HG03103 (cell line): ENCODE data around the gene MEN1.

Experiments used
- ATAC-seq: cut with Tn5 transposase; IDR thresholded peaks from one replicate; pipeline ENCODE4 v1.9.1; 2021; ENCODE audit warnings: low read depth; ENCODE audit not compliant: unreplicated experiment

Gene MEN1

DNA sequence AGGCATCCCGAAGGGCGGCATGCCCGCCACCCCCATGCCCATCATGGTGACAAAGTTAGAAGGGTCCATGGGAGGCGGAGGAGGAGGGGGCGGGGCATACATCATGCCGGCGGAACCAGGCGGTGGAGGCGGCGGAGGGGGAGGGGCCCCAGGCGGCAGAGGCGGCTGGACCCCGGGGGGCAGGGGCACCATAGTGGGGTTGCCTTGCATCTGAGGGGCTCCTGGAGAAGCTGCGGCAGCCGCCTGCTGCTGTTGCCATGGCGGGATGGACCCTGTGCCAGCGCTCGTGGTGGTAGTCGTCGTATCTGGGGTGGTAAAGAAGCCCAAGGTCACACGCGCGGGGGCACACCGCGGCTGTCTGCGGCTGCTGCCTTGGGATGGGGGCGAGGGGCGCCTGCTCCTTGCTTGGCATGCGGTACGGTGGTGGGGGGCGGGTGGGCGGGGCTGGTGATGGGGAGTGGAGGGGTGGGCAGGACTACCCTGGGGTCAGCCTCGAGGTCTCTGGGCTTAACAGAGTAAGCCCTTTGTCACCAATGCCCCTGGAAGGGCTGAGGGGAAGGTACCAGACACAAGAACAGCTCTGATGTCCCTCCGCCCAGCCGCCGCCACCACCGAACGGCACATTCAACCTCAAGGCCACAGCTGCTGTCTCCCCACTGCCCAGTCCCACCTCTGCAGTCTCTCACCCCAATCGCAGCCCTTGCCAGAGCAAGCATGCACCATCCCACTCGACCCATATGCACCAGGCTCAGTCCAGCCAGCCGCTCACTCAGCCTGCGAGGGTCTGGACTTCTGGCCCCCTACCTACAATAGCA lies 44.3 kb downstream of the MEN1 start:
- ATAC-seq = no peak

DNA sequence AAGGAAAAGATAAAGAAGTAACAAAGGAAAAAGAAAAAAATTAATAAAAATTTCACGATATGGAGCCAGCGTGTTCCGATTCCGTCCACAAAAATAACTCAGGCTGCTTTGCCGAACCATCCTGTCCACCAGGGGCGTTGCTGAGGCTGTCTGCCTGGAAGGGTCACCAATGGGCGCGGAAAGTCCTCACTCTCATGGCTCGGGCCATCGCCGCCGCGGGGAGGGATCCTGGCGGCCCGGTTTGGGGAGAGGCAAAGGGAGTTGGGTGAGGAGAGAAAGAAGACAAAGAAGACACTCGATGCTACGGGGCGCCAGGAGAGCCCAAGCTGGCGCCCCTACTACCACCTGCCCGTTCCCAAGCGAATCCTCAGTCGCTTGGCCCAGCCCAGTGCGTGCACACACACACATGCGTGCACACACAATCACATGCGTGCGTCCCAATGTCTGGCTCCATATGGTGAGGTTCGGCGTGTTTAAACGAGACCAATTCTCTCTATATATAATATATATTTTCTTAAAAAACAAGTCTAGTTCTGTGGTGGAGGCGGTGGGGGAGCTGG lies 45.0 kb downstream of the MEN1 start:
- ATAC-seq = no peak

DNA sequence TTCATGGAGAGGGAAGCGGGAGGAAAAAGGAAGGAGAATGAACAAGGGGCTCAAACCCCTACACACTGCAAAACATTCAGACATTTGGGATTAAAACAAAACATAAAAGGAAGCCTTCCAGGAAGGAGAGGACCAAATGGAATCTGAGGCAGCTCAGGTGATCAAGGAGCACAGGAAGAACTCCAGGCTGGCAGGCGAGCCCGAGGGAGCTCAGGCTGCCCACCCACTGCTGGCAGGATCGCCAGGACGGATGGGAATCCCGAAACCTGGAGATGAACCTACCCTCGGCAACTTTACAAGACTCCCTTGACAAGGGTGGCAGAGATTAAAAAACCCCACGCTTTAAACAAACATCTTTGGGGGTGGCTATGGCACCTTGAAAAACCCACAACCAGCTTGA lies 45.6 kb downstream of the MEN1 start:
- no peak for ATAC-seq

DNA sequence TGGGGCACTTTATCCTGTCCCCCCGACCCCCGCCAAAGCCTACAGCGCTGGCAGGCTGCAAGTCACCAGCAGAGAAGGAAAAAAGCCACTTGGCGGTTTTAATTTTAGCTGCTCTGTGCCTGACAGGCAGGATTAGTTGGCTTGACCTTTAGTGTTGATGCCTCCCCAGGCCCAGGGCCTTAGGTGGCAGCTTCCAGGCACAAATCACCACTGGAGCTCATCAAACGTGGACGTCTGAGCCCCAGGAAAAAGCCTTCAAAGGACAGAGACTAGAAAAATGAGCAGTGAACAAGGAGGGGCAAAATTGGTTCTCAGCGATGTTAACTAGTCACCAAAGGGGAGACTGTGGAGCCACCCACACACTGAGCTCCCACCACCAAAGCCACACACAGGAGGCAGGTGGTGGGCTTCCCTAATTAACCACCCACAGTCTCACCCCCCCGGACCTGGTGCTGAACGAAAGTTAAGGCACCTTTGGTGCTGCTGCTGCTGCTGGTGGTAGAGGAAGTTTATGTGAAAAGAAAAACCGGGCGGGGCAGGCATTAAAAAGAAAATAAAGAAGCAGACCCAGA lies 46.2 kb downstream of the MEN1 start:
- ATAC-seq = no peak

DNA sequence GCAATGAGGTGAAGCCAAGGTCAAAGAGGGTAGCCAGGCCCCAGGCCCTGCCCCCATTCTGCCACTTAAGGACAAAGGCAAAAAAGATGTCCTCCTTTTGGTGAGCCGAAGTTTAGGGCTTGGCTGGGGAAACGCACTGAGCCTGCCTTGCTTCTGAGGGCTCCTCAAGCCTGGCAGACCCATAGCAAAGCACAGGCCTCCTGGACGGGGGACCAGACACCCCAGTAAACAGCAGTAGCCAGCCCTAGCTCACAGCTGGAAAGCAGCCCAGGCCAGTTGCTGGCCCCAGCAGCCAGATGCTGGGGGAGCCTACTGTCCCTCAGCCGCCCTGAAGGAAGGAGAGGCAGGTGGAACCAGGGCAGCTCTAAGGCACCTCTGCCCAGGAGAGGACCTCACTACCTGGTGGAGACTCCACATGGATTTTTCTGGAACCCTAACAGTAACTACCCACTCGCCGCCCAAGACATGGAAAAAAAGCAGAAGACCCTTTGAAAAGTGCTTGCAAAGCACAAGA lies 46.8 kb downstream of the MEN1 start:
- ATAC-seq = no peak

DNA sequence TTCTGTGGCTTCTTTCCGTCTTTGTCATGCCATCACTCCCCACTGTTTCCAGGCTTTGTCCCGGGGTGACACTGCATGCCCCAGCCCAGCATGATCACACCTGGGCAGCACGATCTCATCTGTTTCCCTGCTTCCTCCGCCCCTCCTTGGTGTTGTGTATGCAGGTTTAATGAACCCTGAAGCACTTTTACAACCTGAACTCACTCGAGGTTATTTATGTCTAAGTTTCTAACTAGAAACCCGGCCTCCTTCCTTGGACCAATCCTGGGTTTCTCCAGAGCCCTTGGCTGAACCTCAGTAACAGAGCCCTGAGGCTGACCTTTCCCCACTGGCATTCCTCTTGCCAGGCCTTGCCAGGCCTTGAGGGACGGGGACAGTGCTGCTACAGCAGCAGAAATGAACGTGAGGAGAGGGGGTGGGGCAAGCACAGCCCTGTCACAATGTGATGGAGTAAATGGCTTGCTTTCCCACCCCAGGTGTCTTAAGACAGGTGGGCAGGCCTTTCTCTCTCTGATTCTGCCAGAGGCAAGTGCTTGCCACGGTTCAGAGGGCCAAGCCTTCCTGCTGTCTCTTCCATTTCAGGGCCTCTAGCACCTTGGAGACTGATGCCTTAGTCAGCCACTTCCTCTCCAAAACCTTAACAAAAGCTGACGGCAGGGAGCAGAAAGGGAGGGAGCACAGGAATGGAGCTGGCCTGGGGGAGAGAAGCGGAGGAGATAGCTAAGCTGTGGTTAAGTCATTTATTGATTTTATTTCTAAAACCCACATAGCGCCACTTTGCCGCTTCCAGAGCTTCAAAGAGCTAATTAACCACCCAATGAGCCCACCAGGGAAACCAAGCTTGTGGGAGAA lies 47.5 kb downstream of the MEN1 start:
- no peak for ATAC-seq

DNA sequence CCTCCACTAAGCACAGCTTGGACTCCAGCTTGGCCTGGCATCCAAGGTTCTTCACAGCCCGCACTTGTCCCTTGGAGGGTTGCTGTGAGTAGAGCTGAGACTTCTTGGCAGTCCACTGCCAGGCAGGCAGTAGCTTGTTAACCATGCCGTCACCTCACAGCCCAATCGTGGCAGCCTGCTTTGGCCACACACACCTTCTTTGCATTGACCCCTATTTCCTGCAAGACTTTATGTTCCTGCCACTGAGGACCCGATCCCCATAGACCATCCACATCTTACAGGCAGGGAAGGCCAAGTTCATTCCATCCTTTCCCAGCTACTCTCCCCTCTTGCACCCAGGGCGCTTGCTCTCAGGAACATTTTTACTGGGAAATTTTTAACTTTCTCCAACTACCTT lies 48.1 kb downstream of the MEN1 start:
- ATAC-seq = no peak

DNA sequence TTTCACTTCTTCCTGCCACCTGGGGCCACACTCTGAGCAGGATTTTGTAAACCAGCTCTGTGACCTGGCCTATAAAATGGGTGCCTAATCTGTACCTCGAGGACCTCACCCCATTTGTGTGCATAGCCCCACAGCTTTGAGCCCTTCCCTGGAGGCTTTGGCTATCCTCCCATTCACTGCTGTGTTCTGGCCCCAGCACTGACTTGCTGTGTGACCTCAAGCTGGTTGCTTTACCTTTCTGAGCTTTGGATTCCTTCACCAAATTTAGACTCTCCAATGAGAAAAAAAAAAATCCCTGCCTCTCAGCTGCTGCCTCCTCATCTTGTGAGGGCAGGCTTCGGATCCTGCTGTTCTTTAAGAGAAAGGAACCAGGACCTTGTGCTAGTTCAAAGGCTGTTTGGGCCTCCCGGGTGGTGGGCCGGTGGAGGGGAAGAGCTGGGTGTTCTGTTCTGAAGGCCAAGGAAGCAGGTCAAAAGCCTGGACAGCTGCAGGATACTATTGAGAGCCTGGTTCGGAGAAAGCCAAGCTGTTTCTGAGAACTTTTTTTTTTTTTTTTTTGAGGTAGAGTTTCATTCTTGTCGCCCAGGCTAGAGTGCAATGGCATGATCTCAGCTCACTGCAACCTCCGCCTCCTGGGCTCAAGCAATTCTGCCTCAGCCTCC lies 49.5 kb downstream of the MEN1 start:
- ATAC-seq = no peak

DNA sequence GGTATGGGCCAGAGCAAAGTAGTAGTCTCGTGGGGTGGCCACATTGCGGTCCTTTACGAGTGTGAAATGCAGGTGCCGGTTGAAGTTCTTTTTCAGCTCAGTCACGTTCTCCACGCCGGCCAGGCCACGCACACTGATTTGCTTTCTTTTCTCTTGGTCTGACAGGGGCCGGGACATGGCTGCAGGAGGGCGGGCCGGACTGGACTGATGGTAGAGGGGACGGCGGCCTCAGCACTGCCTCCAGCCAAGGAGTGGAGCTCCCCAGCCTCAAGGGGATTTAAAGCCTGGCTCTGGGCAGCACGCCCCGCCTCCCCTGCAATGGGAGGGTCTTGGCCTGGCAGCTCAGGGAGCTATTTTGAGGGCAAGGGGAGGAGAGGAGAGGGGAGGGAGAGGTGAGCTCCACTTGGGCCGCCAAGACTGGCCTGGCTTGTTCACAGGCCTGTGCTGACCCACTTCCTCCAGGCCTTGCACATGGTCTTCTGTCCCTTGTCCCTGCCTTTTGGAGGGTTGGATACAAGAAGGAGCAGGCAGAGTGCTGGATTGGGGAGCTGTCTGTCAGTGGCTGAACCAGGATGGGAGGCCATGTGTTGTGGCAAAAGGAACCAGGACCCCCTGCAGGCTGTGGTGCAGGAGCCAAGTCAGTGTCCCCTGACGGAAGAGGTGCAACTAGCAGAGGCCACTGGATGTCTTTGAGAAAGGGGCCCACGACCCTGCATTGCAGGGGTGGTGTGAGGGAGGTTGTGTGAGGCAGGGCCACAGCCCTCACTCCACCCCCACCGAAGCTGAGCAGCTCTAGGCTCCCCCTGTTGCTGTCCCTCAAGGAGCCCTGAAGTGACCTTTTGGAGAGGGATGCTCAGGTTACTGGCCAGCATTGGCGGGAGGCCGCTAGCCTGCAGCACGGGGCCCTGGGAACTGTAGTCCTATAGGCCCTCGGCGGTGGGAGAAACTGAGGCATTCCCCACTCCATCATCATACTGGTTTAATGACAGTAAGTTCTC lies 50.3 kb downstream of the MEN1 start, which contains the start of gene PYGM:
Gene PYGM (minus strand): TSS at position 253 of the 998 bp plus-strand sequence. CDS start 76 bp downstream, at position 177.
- no peak for ATAC-seq

DNA sequence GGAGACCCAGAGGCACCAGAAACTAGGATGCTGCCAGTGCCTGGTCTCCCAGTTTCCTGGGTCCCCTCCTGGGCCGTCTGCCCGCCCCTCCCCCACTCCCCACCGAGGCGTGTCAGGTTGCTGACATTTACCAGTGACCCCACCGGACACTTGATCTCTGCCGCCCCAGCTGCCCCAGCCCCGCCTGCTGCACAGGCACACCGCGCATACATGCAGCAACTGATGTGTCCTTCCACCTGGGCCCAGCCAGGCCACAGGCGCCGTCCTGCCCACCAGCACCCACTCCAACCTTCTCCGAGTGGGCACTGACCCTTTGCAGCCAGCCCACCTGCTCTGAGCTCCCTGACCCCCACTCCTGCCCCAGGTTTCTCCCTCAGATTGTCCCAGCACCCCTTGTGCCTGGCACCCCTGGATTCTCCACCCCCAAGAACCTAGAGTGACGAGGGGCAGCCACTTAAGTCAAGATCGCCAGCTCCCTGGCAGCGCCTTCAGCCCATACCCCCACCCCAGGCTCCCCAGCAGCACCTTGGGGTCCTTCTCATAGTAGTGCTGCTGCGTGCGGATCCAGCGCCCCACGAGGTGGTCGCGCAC lies 51.1 kb downstream of the MEN1 start:
- no peak for ATAC-seq

DNA sequence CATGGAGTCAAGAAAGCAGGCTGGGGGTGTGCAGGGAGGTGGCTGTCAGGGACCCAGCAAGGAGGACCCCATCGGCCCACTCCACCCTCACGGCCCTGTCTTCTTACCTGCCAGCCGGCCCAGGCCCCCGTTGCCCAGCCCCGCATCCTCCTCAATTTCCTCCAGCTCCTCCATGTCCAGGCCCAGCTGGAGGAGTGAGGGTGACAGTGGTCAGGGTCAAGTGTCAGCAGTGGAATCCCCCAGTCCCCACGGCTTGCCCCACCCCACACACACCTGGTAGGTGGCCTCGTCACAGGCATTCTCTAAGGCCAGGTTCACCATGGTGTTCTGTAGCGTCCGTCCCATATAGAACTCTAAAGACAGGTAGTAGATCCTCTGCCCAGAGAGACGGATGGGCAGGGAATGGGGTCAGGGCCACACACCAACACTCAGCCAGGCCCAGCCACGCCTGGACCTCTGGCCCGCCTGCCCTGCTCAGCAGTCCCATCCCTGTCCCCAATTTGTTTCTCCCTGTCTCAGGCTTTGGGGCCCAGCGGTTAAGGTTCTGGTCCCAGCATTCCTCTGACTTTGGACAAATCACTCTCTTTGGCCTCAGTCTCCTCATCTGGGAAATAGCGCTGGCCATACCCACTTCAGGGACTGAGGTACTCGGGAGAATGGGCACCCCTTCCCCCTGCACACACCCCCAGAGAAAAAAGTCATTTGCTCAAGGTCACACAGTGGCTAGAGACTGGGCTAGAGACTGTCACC lies 51.8 kb downstream of the MEN1 start:
- no peak for ATAC-seq

DNA sequence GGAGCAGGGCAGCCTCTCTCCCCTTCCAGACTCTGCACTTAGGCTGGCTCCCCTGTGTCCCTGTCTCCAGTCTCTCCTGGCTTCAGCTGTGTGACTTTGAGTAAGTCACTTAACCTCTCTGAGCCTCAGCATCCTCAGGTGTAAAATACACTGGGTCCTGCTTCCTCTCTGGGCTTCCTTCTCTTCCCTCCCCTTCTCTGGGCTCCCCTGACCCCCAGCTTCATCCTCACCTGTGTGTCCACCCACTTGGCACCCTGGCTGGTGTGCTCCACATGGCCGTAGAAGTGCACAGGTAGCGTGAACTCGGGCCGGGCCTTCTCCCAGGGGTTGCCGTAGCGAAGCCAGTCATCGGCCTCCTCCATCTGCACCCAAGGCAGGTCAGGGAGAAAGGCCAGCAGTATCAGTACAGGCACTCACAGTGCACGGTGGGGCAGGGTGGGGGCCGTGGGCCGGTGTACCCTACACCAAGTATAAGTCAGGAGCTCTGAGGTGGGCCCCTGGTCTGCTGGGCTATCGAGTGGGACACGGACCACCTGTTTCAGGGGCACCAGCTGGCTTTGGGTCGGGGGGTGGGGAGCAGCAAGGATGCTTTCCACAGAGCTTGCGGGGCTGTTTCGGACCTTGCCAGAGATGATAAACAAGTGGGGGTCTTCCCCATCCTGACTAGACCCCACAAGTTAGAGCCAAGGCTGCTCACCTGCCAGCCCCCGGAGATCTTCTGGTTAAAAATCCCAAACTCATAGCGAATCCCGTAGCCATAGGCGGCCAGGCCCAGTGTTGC lies 52.6 kb downstream of the MEN1 start:
- ATAC-seq = no peak

DNA sequence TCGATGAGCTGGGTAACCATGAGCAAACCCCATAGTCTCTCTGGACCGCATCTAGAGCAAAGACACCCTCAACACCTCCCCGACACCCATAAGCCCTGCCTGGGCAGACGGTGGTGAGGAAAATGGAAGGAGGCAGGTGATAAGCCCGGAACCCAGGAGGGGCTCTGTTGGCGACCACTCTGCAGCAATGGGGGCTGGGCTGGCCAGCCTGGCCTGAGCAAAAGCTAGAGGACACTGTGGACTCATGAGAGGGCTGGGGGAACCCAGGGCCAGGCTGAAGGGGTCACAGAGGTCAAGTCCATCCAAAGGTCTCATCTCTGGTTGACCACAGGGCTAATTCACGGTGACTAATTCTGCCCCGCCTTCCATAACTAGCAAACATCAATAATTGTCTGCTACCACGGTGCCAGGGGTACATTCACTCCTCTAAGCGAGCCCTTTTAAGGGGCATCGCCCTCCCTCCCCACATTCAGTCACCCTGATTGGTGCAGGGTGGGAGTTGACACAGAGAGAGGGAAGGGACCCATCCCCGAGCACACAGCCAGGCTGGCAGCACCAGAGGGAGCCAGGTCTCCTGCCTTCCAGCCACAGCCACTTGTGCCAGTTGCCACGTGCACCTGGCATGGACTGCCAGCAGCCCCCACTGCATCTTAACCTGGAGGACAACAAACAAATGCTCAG lies 54.5 kb downstream of the MEN1 start:
- ATAC-seq = no peak

DNA sequence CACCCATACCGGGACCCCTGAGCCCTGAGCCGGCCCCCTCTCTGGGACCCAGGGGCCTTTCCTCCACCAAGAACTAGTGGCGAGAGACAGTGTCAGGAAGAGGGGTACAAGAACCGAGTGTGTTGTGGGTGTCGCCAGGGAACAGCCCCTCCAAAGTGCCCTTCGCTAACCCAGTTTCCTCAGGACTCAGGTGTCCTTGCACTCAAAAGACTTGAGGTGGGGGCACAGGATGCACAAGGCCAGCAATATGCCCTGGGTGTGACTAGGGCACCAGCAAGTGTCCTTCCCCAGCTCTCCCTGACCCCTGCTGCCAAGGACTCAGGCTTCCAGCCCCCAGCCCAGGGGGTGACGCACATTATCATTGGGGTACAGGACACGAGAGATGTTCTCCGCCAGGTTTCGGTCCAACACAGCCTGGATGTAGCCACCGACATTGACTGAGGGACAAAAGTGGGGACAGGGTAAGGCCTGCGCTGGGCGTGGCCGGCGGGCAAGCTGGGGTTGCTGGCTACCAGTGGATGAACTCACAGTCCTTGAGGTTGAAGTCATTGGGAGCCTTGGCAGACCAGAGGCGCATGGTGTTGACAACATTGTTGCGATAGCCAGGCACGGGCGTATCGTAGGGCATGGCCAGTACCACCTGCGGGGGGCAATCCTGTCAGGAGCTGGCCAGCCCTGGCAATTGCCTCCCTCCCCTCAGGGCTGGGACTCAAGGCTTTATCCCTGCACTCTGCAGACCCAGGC lies 55.3 kb downstream of the MEN1 start:
- ATAC-seq = no peak

DNA sequence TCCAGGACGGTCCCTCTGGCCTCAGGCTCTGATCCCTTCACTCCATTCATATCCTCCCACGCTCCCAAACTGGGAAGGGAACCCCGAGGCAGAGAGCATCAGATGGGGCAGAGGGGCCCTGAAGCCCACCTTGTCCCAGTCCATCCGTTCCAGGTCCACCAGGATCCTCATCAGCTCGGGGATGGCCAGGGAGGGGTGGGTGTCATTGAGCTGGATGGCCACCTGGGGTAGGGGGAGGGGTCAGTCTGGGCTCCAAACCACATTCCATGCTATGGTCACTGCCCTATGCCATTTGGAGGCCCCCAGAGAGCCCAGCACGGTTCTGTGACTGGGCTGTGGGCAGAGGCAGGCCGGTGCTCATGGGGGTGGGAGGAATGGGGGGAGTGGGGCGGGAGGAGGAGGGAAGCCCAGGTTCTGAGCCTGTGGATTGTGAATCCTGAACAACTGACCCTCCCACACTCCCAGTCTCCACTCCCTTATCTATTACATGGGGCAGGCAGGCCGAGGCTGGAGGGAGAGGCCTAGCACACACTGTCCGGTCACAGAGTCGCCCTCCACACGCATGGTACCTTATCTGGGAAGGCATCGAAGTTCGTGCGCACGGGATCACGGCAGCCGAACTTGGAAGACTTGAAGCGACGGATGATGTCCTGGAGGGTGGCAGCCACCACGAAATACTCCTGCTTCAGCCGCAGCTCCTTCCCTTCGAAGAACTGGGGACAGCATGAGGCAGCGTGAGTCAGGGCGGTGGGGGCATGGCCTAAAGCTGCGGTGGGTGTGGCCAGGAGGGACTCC lies 56.0 kb downstream of the MEN1 start:
- ATAC-seq = no peak
